PC-9 (cell line): ENCODE data around the gene EML5. TPM values are rescaled to one million over a fixed set of nuclear protein-coding genes. Genes with fewer than 3 reads are reported as not detected.
"Not testable (repeated sequence)": the region's sequence is repeated elsewhere in the genome, so short reads cannot be mapped to it uniquely, and the experiment has no call there.

Experiments
- BruUV-seq: library from RNA; stranded (reverse); fragments of 400-500 nt; replicated peaks from 2 replicates; lab custom pipeline; 2021; lab: Mats Ljungman, UMichigan
- CTCF ChIA-PET: fragments of 300-600 bp; sonication (Branson Sonifier 250); formaldehyde crosslinking; loops from one replicate; lab custom pipeline; 2022; ENCODE audit warnings: antibody characterized with exemption; lab: Charles Lee
- POLR2A ChIA-PET: fragments of 300-600 bp; sonication (Branson Sonifier 250); formaldehyde crosslinking; loops from one replicate; lab custom pipeline; 2022; ENCODE audit warnings: antibody characterized with exemption; ENCODE audit not compliant: unreplicated experiment; lab: Charles Lee
- DNase-seq, 2 experiments: peaks; one replicate each; pipeline versions ENCODE4 v3.0.0 to v3.0.0-alpha.2; 2015 to 2022; ENCODE audit warnings: mixed read lengths in 1 of 2
- H2AFZ ChIP-seq: fragments of 200-600 bp; sonication (generic); 2 replicates; pipeline ENCODE4 v1.8.1; 2017; ENCODE audit warnings: antibody characterized with exemption
- H3F3A ChIP-seq: fragments of 200-600 bp; sonication (generic); 2 replicates; pipeline ENCODE4 v1.8.1; 2017; ENCODE audit warnings: antibody characterized with exemption, mild to moderate bottlenecking, low read depth; ENCODE audit not compliant: insufficient read depth
- H3K27ac ChIP-seq: fragments of 200-600 bp; sonication (generic); 2 replicates; pipeline ENCODE4 v1.6.1; 2016; ENCODE audit warnings: mixed run types
- H3K27me3 ChIP-seq: fragments of 200-600 bp; sonication (generic); 2 replicates; pipeline ENCODE4 v1.6.1; 2016; ENCODE audit warnings: low read depth, mixed run types; ENCODE audit not compliant: insufficient read depth
- H3K36me3 ChIP-seq: fragments of 200-600 bp; sonication (generic); 2 replicates; pipeline ENCODE4 v1.6.1; 2016; ENCODE audit warnings: low read depth, mixed run types
- H3K4me1 ChIP-seq: fragments of 200-600 bp; sonication (generic); replicated peaks from 2 replicates; pipeline ENCODE4 v1.6.1; 2016; ENCODE audit warnings: mixed run types; ENCODE audit not compliant: insufficient read depth
- H3K4me2 ChIP-seq: fragments of 200-600 bp; sonication (generic); 2 replicates; pipeline ENCODE4 v1.6.1; 2017; ENCODE audit warnings: mixed run types
- H3K4me3 ChIP-seq: fragments of 200-600 bp; sonication (generic); 2 replicates; pipeline ENCODE4 v1.6.1; 2016; ENCODE audit warnings: mixed run types
- H3K79me2 ChIP-seq: fragments of 200-600 bp; sonication (generic); 2 replicates; pipeline ENCODE4 v1.6.1; 2017; ENCODE audit warnings: low read depth, mixed run types
- H3K9me2 ChIP-seq: fragments of 200-600 bp; sonication (generic); 2 replicates; pipeline ENCODE4 v1.8.1; 2017; ENCODE audit warnings: mild to moderate bottlenecking; ENCODE audit not compliant: insufficient read depth
- H3K9me3 ChIP-seq: fragments of 200-600 bp; sonication (generic); 2 replicates; pipeline ENCODE4 v1.8.1; 2016; ENCODE audit warnings: low read depth; ENCODE audit not compliant: insufficient read depth
- H4K20me1 ChIP-seq: fragments of 200-600 bp; sonication (generic); 2 replicates; pipeline ENCODE4 v1.8.1; 2017; ENCODE audit not compliant: insufficient read depth
- EZH2 ChIP-seq: fragments of 200-600 bp; sonication (generic); IDR thresholded peaks from 2 replicates; pipeline ENCODE4 v1.8.0; 2017; ENCODE audit warnings: antibody characterized with exemption, low read depth
- intact Hi-C: fragments of 100-400 bp; cut with micrococcal nuclease; formaldehyde crosslinking; loops from one replicate; pipeline ENCODE4 v1.10.0; 2022; ENCODE audit not compliant: unreplicated experiment
- total RNA-seq: library from RNA; stranded (reverse); gene quantifications from 2 replicates; pipeline ENCODE4 v1.2.3, GENCODE V29; 2021
- TF ChIP-seq, protein P1 (sequence below): fragments of 200-600 bp; sonication (generic); conservative IDR thresholded peaks from 2 replicates; pipeline ENCODE4 v1.6.1; 2017; ENCODE audit warnings: mixed run types, antibody characterized with exemption, mild to moderate bottlenecking, moderate library complexity

EML5 gene
- total RNA-seq, 1 experiment from 2014 or later, result 0.46 TPM

GRCh38 chr14:88791252-88791621 lies 1.5 kb downstream of the EML5 start:
- no TSS peak for BruUV-seq

DNA sequence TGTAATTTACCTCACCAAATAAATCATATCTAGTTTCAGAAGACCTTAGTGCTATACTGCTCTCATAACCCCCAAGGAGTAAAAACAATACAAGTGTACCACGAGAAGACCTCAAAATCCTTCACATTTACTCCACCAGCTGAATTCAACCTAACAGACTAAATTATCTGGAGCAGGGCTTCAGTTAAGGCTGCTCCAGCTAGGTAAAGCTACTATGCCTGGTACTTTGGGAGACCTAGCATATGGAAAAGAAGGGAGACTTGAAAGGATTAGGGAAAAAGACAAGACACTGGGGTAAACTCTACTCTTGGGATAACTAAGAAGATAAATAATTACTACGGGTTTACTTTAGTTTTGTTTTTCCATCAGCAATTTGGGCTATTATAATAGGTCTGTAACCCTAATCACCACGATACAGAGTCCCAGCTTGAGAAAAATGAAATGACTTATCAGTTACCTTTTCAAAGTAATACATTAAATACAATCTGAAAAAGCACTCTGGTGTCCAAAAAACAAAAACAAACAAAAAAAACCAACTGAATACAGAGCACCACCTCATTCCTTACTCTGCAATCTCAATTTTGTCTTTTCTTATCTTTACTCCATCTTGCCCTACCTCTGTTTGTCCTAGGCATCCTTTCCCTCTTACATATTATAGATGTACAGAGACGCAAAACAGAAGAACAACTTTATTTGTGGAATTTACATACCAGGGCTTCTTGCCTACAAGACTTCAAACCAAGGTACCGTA lies 2.1 kb downstream of the EML5 start:
- H3K27me3 ChIP-seq, result no peaks in the 10 kb centered on the region
- H2AFZ ChIP-seq, result no peak overlapping the region
- no TSS peak for BruUV-seq
- TF ChIP-seq, protein P1, sequence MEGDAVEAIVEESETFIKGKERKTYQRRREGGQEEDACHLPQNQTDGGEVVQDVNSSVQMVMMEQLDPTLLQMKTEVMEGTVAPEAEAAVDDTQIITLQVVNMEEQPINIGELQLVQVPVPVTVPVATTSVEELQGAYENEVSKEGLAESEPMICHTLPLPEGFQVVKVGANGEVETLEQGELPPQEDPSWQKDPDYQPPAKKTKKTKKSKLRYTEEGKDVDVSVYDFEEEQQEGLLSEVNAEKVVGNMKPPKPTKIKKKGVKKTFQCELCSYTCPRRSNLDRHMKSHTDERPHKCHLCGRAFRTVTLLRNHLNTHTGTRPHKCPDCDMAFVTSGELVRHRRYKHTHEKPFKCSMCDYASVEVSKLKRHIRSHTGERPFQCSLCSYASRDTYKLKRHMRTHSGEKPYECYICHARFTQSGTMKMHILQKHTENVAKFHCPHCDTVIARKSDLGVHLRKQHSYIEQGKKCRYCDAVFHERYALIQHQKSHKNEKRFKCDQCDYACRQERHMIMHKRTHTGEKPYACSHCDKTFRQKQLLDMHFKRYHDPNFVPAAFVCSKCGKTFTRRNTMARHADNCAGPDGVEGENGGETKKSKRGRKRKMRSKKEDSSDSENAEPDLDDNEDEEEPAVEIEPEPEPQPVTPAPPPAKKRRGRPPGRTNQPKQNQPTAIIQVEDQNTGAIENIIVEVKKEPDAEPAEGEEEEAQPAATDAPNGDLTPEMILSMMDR, result no peak
- no peak for TF ChIP-seq EZH2
- H3K79me2 ChIP-seq, result no peaks in the 10 kb centered on the region
- H3K4me2 ChIP-seq, result peak overlapping the region; percentile 88
- no peaks in the 10 kb centered on the region for H3K4me1 ChIP-seq
- H3K27ac ChIP-seq, result no peak overlapping the region
- H3K9me2 ChIP-seq, result no peaks in the 10 kb centered on the region
- H4K20me1 ChIP-seq, result no peaks in the 10 kb centered on the region
- CTCF ChIA-PET, result no interaction called here
- H3F3A ChIP-seq, result no peaks in the 10 kb centered on the region
- intact Hi-C loops, result no loop called here
- POLR2A ChIA-PET, result no interaction called here
- H3K4me3 ChIP-seq, result no peak overlapping the region
- H3K9me3 ChIP-seq, result no peaks in the 10 kb centered on the region
- H3K36me3 ChIP-seq, result no peaks in the 10 kb centered on the region
- no peak for DNase-seq

More at GRCh38 chr14:88791252-88791621, 1.5 kb downstream of the EML5 start:
- DNase-seq, result no peak
- Histone ChIP-seq H3K4me3 (peak overlapping the region; percentile 63; the same call in 1 of the 2 replicates), H3K27me3 (no peaks in the 10 kb centered on the region), H4K20me1 (no peaks in the 10 kb centered on the region), H2AFZ (no peak overlapping the region), H3K4me2 (peak overlapping the region; percentile 88), H3K9me2 (no peaks in the 10 kb centered on the region), H3F3A (no peaks in the 10 kb centered on the region), H3K9me3 (no peaks in the 10 kb centered on the region), H3K4me1 (no peaks in the 10 kb centered on the region), H3K79me2 (no peaks in the 10 kb centered on the region), H3K27ac (no peak overlapping the region), H3K36me3 (no peaks in the 10 kb centered on the region)
- intact Hi-C loops, result no loop called here
- ChIA-PET POLR2A (no interaction called here), CTCF (no interaction called here)
- TF ChIP-seq, protein P1, result no peak
- TF ChIP-seq EZH2, result no peak

DNA sequence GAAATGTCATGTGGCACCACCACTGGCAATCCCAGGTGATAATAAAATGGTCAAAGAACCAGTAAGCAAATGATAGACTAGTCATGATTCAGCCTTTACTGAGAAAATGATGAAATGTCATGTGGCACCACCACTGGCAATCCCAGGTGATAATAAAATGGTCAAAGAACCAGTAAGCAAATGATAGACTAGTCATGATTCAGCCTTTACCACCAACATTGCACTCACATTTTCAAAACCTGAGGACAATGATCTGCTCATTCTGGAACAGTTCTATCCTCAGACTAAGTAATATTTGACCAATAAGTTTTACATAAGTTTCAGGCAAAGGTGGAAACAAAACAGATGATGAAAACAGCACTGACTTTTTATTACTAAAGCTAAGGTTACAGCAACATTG lies 3.2 kb downstream of the EML5 start:
- DNase-seq, POLR2A ChIA-PET, H3F3A ChIP-seq, BruUV-seq, H3K9me3 ChIP-seq, H3K4me2 ChIP-seq, H3K27me3 ChIP-seq, H3K36me3 ChIP-seq, H3K4me1 ChIP-seq, H4K20me1 ChIP-seq, H3K79me2 ChIP-seq, H3K27ac ChIP-seq, H3K9me2 ChIP-seq, H2AFZ ChIP-seq, intact Hi-C loops, H3K4me3 ChIP-seq, CTCF ChIA-PET: not testable (repeated sequence)

DNA sequence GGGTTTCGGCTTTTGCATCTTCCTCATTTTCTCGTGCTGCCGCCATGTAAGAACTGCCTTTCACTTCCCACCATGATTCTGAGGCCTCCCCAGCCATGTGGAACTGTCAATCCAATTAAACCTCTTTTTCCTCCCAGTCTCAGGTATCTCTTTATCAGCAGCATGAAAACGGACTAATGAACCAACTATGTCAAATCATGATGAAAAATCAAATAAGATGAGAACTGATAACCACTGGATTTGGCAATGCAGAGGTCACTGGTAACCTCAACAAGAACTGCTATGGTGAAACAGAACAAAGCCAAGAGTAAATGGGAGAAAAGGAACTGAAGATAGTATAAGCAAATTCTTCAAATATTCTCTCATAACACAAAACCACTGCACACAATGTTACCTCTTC lies 6.0 kb downstream of the EML5 start:
- Histone ChIP-seq H3K9me2 (no peaks in the 10 kb centered on the region), H3K79me2 (no peaks in the 10 kb centered on the region), H3K4me3 (no peak overlapping the region), H2AFZ (no peak overlapping the region), H3K36me3 (no peaks in the 10 kb centered on the region), H3K4me1 (no peaks in the 10 kb centered on the region), H3K4me2 (no peak overlapping the region), H3K27ac (no peak overlapping the region), H4K20me1 (no peaks in the 10 kb centered on the region), H3K9me3 (no peaks in the 10 kb centered on the region; the same call in 1 of the 2 replicates), H3F3A (no peaks in the 10 kb centered on the region), H3K27me3 (no peaks in the 10 kb centered on the region)
- intact Hi-C loops, result no loop called here
- no peak for DNase-seq
- POLR2A ChIA-PET, result no interaction called here
- CTCF ChIA-PET, result no interaction called here
- BruUV-seq, result no TSS peak
- TF ChIP-seq EZH2, result no peak
- TF ChIP-seq, protein P1, result no peak
